Measurements from ENCODE around the gene TNRC6B. TPM values are rescaled to one million over a fixed set of nuclear protein-coding genes. Genes with fewer than 3 reads are reported as not detected.

The TNRC6B gene
- 18.9 and 23.4 TPM in 2 replicates for total RNA-seq

GRCh38 chr22:40177738-40178416 is at the start of gene TNRC6B:
Gene TNRC6B, plus strand, starts transcription at chr22:40177925. Its CDS starts 211 bp downstream, at chr22:40178136.

GRCh38 chr22:40346185-40347118 is 168.7 kb downstream of the TNRC6B start, which contains the start of gene ADSL:
Gene ADSL, plus strand, starts transcription at chr22:40346500. Its CDS starts 59 bp downstream, at chr22:40346559.

Other genes starting within 250 kb of the TNRC6B start
- not detected in 2 replicates for gene TMA7B, start 217.5 kb upstream of the TNRC6B start, total RNA-seq
- not detected in 2 replicates for gene FAM83F, start 183.0 kb upstream of the TNRC6B start, total RNA-seq
- gene ADSL, start 168.6 kb downstream of the TNRC6B start, total RNA-seq = 107 and 168 TPM in 2 replicates
- gene SGSM3, start 192.7 kb downstream of the TNRC6B start, total RNA-seq = 50.2 and 54.0 TPM in 2 replicates

Measured in dermis lymphatic vessel endothelial cell (primary cell).